HG03066 (cell line): ENCODE data around the gene ADAMTS16.

Source experiments
- ATAC-seq: cut with Tn5 transposase; IDR thresholded peaks from one replicate; pipeline ENCODE4 v1.9.1; 2021; ENCODE audit warnings: low read depth; ENCODE audit not compliant: unreplicated experiment

ADAMTS16 gene

DNA sequence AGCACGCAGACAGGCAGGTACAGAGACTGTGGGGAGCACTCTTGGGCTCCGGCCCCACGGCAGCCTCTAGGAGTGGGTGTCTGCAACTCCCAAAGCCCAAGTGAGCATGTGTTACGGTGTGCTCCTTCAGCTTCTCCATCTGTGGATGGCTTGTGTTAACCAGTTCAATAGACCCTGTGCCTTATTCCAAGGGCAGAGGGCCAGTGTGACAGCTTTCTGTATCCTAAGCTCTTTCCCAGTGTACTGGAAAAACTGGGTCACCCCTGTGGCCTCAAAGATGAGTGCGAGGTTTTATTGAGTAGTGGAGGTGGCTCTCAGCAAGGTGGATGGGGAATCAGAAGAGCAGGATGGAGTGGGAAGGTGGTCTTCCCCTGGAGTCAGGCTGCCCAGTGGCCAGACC is 78.3 kb downstream of the ADAMTS16 start:
- no peak for ATAC-seq

DNA sequence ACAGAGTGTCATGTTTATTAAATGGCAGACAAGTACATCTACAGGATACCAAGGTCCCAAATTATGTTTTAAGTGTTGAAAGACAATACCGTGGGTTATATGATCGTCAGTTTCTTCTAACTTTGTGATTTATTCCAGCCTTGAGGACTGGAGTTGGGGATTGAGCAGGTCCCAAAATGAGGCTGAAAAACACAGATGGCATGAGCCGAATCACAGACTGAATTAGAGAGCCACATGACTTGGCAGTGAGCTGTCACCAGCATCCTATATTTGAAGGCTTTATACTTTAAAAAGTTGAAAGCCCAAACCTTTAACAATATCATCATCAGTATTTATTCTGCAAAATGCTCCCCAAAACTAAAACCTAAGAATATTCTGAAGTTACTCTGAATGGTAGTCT is 79.4 kb downstream of the ADAMTS16 start:
- no peak for ATAC-seq

DNA sequence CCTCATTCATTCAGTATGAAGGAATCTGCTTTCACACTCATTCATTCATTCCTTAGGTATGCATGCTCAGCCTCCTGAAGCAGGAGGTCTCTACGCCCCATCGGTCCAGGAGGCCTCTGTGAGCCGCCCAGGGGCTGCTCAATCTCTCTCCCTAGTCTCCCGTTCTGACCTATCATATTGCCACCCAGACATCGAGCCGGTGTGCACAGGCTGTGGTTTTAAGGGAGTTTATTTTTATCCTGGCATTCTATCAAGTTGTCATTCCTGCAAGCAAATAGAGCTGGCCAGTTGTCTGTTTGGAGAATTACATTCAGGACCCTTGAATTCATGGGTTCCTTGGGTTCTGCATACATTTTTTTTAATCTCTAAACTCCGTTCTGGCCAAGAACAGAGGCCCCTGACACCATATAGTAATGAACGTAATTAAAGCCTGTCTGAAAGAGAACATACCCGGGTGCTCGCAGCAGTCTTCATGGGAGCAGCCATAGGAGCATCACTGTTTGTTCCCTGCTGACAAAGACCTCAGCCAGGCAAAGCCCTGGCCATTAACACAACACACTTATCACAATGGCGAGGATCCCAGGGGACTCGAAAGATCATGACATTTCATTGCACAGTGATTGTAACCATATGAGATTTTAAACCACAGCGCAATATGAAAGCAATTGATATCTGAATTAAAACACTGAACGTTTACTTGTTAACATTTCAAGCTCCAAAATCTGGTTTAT is 80.9 kb downstream of the ADAMTS16 start:
- no peak for ATAC-seq

DNA sequence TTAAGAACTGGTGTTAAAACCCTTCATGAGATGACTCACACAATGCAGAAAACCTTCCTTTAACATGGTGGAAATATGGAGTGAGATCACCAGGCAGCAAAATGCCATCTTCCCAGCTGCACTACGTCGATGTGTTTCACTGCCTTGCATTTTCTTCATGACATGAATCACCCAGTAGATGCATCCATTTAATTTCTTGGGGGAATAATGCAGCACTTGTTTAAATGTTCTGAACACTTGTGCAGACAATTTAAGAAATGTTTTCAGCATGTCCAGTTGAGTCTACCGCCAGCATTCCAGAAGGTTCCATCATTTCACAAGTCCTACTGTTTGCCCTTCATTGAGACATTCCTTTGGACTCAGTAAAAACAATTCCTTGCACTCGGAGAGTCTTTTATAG is 81.6 kb downstream of the ADAMTS16 start:
- ATAC-seq, result no peak

DNA sequence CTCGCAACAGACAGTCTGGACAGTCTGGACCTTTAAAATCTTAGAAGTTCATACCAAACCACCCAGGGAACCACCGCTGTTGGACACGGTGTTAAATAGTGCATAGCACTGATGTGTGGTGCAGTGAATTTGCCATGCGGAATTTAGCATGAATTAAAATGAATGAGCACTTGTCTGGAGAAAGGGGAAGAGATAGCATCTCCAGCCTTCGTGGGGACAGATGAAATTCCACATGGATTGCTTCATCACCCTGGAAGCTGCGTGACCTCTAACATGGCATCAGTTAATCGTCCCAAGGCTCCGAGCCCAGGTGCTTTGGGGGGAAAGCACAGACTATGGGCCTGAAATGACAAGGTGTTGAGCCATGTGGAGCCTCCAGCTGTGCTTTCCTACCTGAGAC is 91.4 kb downstream of the ADAMTS16 start:
- ATAC-seq, result no peak

DNA sequence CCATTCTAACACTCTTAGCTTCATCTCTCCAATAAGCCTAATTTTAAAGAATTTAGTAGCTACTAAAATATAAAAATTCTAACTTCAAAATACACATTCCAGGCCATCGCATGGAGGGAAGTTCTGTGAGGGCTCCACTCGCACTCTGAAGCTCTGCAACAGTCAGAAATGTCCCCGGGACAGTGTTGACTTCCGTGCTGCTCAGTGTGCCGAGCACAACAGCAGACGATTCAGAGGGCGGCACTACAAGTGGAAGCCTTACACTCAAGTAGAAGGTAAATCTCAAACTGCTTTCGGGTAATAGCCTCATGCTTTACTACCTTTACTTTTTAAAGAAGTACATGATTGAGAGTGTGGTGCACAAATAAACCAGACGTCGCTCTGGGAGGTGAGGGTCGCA is 94.8 kb downstream of the ADAMTS16 start:
- ATAC-seq, result no peak

DNA sequence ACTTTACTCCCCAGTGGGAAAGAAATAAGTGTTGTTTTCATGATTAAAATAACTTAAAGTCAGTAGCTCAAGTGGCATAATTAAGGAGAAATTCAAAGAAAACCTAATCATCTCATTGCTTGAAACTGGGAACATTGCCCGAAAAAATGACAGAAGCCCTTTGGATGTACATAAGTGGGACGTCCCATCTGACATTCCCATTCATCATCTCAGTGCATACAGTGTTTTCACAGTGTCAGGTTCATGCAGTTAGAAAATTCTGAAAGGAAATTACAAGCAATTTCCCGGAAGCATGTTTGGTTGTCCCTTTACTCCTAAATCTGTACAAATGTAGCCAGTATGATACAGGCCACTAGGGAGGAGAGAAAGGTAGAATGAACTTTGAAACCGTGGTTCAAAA is 95.6 kb downstream of the ADAMTS16 start:
- ATAC-seq, result no peak

DNA sequence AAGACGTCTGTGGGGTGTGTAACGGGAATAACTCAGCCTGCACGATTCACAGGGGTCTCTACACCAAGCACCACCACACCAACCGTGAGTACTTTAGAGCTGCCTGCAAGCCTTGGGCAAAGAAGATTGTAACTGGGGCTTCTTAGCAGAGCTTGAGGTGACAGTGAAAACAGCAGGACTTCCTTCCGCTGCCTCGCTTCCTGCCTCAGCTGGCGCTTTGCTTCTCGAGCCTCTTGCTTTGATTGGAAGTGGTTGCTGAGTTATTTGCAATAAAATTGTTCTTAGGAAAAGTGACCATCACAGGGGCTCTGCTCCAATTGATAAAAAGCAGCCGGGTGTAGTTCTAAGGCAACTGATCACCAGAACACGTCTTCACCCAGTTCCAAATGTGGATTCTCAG is 99.1 kb downstream of the ADAMTS16 start:
- no peak for ATAC-seq

DNA sequence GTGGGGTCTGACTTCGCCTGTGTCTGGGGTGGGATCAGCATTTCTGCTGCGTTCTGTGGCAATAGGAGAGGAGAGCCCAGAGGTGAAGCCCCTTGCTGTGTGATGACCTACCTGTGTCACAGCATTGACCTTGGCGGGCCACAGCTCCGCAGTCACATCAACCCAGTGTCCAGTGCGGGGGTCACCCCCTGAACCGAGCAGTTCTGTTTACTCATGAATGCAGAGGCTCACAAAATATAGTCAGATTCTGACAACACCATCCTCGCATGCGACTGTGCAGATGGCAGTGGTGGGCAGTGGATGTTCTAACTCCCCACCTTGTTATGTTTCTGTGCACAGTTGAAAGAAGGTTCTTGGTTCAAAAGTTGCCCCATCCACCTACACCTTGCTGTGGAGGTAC is 100.1 kb downstream of the ADAMTS16 start:
- no peak for ATAC-seq

DNA sequence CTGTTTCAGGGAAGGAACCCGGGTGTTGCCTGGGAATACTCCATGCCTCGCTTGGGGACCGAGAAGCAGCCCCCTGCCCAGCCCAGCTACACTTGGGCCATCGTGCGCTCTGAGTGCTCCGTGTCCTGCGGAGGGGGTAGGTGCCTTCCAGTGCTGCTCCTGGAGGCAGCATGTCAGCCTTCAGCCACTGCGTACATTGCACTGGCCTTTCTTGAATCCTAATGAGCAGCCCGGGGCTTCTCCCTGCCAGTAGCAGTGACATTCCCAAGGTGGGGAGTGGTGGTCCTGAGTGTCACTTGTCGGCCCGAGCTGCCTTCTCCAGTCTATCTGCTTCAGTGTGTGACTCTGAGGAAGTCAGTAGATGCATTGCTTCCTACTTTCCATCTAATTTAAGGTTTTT is 101.9 kb downstream of the ADAMTS16 start:
- no peak for ATAC-seq

DNA sequence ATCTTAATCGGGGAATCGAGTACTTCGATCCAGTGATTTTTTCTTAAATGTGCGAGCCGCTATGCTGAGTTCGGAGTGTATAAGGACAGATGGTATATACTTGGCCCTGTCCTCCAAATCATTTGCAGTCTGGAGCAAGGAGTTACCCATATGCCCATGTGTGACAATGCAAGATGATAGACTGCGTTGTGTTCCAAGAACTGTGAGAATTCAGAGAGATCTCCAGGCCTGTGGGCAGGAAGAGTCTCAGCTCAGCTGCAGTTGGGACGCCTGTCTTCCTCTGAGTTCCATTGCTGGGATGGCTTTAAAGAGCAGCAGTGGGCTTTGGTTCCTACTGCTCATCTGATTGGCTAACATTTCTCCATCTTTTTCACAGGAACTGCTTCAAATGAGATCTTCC is 106.6 kb downstream of the ADAMTS16 start:
- no peak for ATAC-seq

DNA sequence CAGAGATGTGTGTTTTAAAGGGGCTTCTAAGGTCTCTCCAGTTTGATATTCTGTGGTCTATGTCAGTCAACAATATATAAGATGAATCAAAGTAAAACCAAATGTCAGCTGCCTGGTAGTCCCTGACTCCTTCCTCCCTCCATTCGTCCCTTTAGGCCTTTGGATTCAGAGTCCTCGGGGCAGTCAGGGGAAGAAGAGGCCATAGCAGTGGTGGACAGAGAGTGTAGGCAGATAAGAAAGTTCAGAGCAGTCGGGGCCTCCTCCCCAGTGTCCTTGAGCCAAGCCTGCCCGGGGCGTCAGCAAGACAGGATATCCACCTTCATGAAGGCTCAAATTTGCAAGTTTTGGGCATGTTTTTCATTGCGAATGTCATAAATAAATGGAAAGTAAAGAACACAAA is 110.6 kb downstream of the ADAMTS16 start:
- no peak for ATAC-seq

DNA sequence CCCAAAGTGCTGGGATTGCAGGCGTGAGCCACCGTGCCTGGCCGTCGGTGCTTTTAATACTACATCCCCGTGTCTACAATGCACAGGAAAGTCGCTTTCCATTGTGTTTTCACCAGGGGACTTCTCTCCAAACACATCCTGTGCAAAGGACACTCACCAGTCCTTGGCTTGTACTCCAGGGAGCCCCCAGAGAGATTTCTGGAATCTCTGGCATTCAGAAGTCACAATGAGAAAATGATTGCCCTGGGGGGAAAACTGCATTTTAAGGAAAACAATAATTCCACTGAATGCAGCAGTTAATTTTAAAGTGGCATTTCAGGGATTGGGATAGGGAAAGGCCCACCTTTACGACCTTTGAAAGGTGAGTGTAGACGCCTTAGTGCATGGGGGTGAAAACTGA is 112.0 kb downstream of the ADAMTS16 start:
- no peak for ATAC-seq

DNA sequence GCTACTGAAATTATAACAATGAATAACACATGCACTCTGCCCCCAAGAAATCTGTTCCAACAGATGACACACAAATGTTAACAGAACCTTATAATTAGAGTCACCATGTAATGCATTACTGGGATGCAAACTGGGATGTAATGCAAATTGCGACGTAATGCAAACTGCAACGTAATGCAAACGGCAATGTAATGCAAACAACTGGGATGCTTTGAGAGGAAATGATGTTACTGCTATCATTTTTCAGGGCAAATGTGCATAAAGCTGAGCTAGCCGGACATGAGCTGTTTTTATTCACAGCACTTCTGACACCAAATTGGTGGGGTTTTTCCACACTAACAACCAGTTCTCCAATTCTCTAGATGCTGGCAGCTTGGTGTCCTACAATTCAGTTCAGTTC is 117.2 kb downstream of the ADAMTS16 start:
- ATAC-seq, result no peak

DNA sequence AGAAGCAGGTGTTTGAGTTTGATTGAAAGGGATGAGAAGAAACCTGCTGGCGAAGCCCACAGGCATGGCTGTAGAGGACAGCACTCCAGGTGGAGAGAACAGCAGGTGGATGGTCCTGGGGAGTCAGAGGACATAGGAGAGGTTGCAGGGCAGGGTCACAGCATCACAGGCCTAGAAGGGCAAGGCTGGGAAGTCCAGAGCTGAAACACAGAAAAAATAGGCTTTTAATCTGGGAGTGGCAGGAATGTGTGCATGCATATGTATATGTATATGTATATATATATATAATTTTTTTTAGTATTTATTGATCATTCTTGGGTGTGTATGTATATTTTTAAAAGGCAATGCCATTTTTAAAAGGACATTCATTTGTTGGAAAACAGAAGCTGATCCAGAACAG is 118.4 kb downstream of the ADAMTS16 start:
- ATAC-seq, result no peak

DNA sequence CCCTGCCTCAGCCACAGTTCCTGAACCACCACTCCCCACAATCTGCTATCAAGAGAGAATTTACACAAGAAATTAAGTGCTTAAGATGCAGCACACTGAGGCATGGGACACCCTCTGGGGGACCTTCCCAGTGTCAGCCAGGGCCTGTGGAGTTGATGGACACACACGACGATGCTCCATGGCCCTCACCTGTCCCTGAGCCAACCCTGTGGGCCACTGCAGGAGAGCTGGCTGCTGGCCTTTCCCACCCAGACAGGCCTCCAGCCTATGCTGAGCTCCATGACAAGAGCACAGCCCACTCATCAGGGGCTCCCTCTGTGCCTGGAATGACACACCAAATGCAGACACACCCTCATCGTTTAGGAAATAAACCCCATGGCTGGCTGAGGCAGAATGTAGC is 124.6 kb downstream of the ADAMTS16 start:
- ATAC-seq, result no peak

DNA sequence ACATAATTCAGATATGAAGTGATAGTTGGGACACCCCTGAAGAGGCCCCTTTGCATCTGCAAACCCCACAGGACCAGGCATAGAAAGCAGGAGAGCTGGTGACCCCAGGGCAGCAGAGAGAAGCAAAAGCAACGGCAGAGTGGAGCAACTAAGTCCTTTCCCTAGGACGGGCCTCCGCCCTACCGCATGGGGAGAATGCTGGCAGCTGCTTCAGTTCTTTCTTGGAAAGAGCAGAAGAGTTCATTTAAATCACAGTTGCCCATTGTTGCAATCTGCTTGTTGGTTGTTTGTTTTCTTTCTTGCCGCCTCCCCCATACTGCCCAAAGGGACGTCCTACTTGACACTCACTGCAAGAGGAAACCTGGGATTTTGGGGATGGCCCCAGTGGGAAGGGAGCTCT is 126.2 kb downstream of the ADAMTS16 start:
- ATAC-seq, result no peak

DNA sequence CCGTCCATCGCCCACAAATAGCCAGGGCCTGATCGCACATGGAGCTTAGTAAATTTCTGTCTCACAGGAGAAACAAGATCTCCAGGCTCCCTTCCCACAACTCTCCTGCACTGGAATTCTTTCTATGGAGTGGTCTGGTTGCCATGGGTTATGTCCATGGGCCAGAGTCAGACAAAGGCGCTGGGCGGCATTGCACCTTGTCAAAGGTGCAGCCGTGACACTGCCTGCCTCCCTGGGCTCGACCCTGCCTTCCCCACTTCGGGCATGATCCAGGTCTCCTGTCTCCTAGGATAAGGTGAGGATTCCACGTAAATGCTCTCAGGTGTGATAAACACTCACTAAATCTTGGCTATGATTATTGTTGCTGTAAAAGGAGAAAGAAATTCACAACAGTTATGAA is 130.0 kb downstream of the ADAMTS16 start:
- no peak for ATAC-seq

DNA sequence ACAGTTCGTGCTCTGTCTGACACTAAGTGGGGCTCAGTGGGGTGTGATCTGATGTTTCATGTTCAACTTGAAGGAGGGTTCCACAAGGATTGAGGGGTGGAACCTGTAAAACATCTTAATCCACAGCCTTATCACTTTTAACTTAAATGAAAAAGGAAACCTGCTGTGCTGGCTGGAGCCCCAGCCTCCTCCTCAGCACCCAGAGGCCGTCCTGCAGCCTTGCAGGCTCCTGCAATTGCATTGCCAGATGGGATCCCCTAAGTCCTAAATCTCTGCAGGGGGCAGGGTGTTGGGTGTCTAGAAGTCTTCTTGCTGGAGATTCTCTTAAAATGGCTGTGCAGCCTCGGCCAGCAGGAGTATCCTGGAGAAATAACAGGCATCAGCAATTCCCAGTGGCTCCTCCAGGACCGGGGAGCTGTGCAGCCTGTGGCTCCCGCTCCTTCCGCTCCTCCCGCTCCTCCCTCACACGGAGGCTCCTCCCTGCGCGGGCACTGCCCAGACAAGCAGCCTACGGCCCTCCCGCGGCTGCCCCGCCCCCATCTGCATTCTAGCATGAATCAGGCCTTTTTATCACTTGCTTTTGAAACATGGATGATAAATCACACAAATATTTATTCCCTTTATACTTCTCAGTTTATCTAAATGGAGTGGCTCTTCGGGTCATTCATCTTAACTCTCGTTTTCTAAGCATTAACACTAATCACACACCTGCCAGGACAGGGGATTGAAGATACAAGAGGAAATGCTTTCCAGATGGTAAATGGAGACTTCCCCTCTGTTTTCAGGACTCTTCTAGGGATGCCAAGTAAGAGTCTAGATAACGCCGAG is 131.0 kb downstream of the ADAMTS16 start:
- no peak for ATAC-seq

DNA sequence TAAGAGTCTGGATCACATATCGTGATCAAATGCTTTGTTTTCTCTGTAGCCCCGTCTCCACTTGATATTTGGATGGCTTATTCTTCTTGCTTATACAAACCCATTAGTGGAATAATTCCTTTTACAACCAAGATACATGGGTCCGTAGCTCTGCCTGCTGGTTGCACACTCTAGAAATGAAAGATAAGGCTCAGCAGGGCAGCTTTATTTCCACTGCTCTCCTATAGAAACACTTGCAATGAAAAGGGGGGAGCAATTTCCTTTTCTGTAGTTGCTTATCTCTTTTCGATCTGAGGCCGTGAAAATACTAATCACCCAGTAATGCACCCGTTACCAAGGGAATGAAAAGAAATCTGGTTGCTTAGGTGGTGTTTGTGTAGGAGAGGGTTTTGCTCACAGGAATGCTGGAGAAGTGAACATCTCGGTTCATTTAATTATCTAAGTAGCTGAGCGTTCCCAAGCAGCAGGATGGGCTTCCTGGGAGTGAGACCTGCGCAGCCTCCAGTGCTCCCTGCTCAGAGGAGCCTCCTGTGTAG is 131.7 kb downstream of the ADAMTS16 start:
- no peak for ATAC-seq

DNA sequence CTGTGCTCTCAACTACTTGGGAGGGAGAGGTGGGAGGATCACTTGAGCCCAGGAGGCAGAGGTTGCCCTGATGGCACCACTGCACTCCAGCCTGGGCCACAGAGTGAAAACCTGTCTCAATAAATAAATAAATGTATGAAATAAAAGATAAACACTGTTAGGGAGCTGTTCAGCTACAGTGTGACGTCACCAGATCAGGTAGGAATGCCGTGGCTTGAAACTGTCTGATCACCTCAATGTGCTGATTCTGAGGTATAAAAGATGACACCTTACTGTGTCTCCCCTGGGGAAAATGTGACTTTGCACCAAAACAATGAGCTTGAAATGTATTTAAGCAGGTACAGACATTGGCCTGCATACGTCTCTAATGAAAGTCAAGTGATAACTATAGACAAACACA is 133.3 kb downstream of the ADAMTS16 start:
- no peak for ATAC-seq

DNA sequence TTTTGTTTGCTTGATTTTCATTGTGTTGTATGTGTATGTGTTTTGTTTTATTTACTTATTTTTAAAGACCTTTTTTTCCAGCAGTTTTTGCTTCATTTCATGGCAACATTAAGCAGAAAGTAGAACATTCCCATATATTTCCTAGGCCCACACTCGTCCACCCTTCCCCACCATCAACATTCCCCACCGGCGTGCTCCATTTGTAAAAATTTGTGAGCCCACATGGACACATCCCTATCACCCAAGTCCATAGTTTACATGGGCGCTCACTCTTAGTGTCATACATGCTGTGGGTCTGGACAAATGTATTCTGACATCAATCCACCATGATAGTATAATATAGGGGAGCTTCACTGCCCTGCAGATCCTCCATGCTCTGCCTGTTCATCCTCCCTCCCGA is 133.8 kb downstream of the ADAMTS16 start:
- ATAC-seq, result no peak
